Small intestine (tissue), 16 donors: ENCODE results near the gene DEFB123. TPM values are rescaled to one million over a fixed set of nuclear protein-coding genes. Genes with fewer than 3 reads are reported as not detected.

Experiments
- DNase-seq, 2 donors: peaks; one replicate each; pipeline versions ENCODE4 v3.0.0 to v3.0.0-alpha.2; 2013
- FAIRE-seq: peaks from 2 replicates; lab custom pipeline; 2012; peaks lifted over from hg19 to GRCh38; lab: Jason Lieb, UNC
- H3K27ac ChIP-seq, 3 donors: one replicate each; pipeline ENCODE4 v1.5.1; 2013; ENCODE audit warnings: low read length in 2 of 3, mild to moderate bottlenecking in 2 of 3, control low read depth in 1 of 3, inconsistent platforms in 1 of 3, low read depth in 1 of 3, moderate library complexity in 1 of 3
- H3K27me3 ChIP-seq, 3 donors: one replicate each; pipeline ENCODE4 v1.6.1; 2013; ENCODE audit warnings: low read length in 3 of 3, inconsistent platforms in 1 of 3; ENCODE audit not compliant: control insufficient read depth in 3 of 3, insufficient read depth in 3 of 3
- H3K36me3 ChIP-seq, 3 donors: one replicate each; pipeline ENCODE4 v1.6.1; 2013; ENCODE audit warnings: low read length in 3 of 3, inconsistent platforms in 1 of 3, low read depth in 1 of 3, mild to moderate bottlenecking in 1 of 3, moderate library complexity in 1 of 3; ENCODE audit not compliant: control insufficient read depth in 3 of 3, insufficient read depth in 2 of 3
- H3K4me1 ChIP-seq, 3 donors: one replicate each; pipeline ENCODE4 v1.6.1; 2013; ENCODE audit warnings: low read length in 2 of 3, inconsistent platforms in 1 of 3, low read depth in 1 of 3, mild to moderate bottlenecking in 1 of 3, moderate library complexity in 1 of 3; ENCODE audit not compliant: control insufficient read depth in 3 of 3, insufficient read depth in 2 of 3
- H3K4me3 ChIP-seq, 3 donors: one replicate each; pipeline ENCODE4 v1.5.1; 2013; ENCODE audit warnings: low read length in 3 of 3, control low read depth in 1 of 3, inconsistent platforms in 1 of 3, low read depth in 1 of 3, mild to moderate bottlenecking in 1 of 3, moderate library complexity in 1 of 3
- H3K9me3 ChIP-seq, 2 donors: one replicate each; pipeline ENCODE4 v1.6.1; 2013; ENCODE audit warnings: low read depth in 1 of 2, low read length in 1 of 2; ENCODE audit not compliant: control insufficient read depth in 2 of 2, insufficient read depth in 1 of 2
- WGBS, 3 donors: extraction: QIAGEN DNeasy Blood & Tissue Kit; methylation state at CpG; one replicate each; pipeline ENCODE4 v1.1.7; 2013; 5-methylcytosine and 5-hydroxymethylcytosine counted together
- long read RNA-seq, 10 donors: transcript quantifications; one replicate each; lab custom pipeline, GENCODE V29; 2026
- polyA plus RNA-seq, 4 donors: library from polyadenylated mRNA; stranded (reverse) in 3 of 4; unstranded in 1 of 4; fragments of 200-250 nt in 3 of 4; fragments of 120-200 nt in 1 of 4; gene quantifications; one replicate each; pipeline versions ENCODE4 v1.2.1 to v1.2.3, GENCODE V29; 2013
- donor health status: healthy with polysubstance abuse.
- donor health status: control.
- donor health status: control.
- donor health status: Bipolar disorder and iron deficiency.
- donor health status: healthy.

DEFB123 gene
- not detected for polyA plus RNA-seq
- long read RNA-seq, donor 1 = 0 reads
- long read RNA-seq, donor 2 = 0 reads
- long read RNA-seq, donor 3 = 0 reads
- long read RNA-seq, donor 4 = 0 reads
- long read RNA-seq, donor 5 = 0 reads
- long read RNA-seq, donor 6 = 0 reads
- long read RNA-seq, donor 7 = 0 reads
- long read RNA-seq, donor 8 = 0 reads
- long read RNA-seq, donor 9 = 0 reads
- long read RNA-seq, donor 10 = 0 reads

- no peak for DNase-seq
- no peaks in the 10 kb centered on the region for H3K4me1 ChIP-seq
- no peak within 1 kb of the TSS for H3K27ac ChIP-seq
- no peaks in the 10 kb centered on the region for H3K36me3 ChIP-seq
- 79 to 81% (median 79%) methylated on average over 16 of the region's 16 CpGs for WGBS, 3 donors
- H3K27me3 ChIP-seq = peaks cover 0 to 3% (median 0%) of the 10 kb centered on the region in 3 donors
- peaks cover 0 to 2% of the 10 kb centered on the region in 2 donors for H3K9me3 ChIP-seq
- H3K4me3 ChIP-seq = no peak within 1 kb of the TSS
- FAIRE-seq = no peak
These were observed at the start of gene DEFB123 for GRCh38 chr20:31440012-31440659. TSS of gene DEFB123 (plus strand) at chr20:31440632. CDS start at chr20:31440699, 67 bp downstream.

GRCh38 chr20:31392836-31393235 is 47.6 kb upstream of the DEFB123 start:
- H3K36me3 ChIP-seq = no peaks in the 10 kb centered on the region
- FAIRE-seq (no peak), DNase-seq (no peak)
- peaks cover 0 to 17% of the 10 kb centered on the region in 2 donors for H3K9me3 ChIP-seq
- WGBS, 3 donors = 55 to 82% (median 70%) methylated on average over 2 of the region's 2 CpGs
- no peaks in the 10 kb centered on the region for H3K4me1 ChIP-seq
- H3K27me3 ChIP-seq = no peaks in the 10 kb centered on the region
- no peak overlapping the region for H3K4me3 ChIP-seq
- no peak overlapping the region for H3K27ac ChIP-seq

- Histone ChIP-seq H3K27me3 (no peaks in the 10 kb centered on the region), H3K36me3 (no peaks in the 10 kb centered on the region), H3K27ac (no peak overlapping the region), H3K4me3 (no peak overlapping the region), H3K9me3 (peaks cover 0 to 13% of the 10 kb centered on the region in 2 donors), H3K4me1 (no peaks in the 10 kb centered on the region)
- FAIRE-seq = no peak
- no peak for DNase-seq
- 29 to 42% (median 41%) methylated on average over 3 of the region's 3 CpGs for WGBS, 3 donors
These were observed 45.5 kb upstream of the DEFB123 start for GRCh38 chr20:31394900-31395299.

GRCh38 chr20:31403886-31404285 is 36.5 kb upstream of the DEFB123 start:
- Histone ChIP-seq H3K4me3 (no peak overlapping the region), H3K4me1 (no peaks in the 10 kb centered on the region), H3K9me3 (peaks cover 0 to 13% of the 10 kb centered on the region in 2 donors), H3K27me3 (no peaks in the 10 kb centered on the region), H3K27ac (no peak overlapping the region), H3K36me3 (no peaks in the 10 kb centered on the region)
- DNase-seq = no peak
- FAIRE-seq = no peak
- 33 to 64% (median 53%) methylated on average over 1 of the region's 1 CpG for WGBS, 3 donors

- no peak for FAIRE-seq
- no peak for DNase-seq
- no peaks in the 10 kb centered on the region for H3K27me3 ChIP-seq
- no peak within 1 kb of the TSS for H3K27ac ChIP-seq
- H3K9me3 ChIP-seq = peaks cover 0 to 10% of the 10 kb centered on the region in 2 donors
- no peaks in the 10 kb centered on the region for H3K4me1 ChIP-seq
- 30 to 46% (median 41%) methylated on average over 3 of the region's 3 CpGs for whole genome bisulfite sequencing, 3 donors
- H3K36me3 ChIP-seq = no peaks in the 10 kb centered on the region
- no peak within 1 kb of the TSS for H3K4me3 ChIP-seq
These were observed 34.3 kb upstream of the DEFB123 start, which contains the start of gene DEFB121 for GRCh38 chr20:31406115-31406514. TSS of gene DEFB121 (minus strand) at chr20:31406215. CDS start at chr20:31406152, 63 bp downstream.

GRCh38 chr20:31410011-31410410 is 30.4 kb upstream of the DEFB123 start:
- 33 to 45% (median 33%) methylated on average over 1 of the region's 1 CpG for WGBS, 3 donors
- Histone ChIP-seq H3K27me3 (no peaks in the 10 kb centered on the region), H3K4me1 (no peaks in the 10 kb centered on the region), H3K27ac (no peak overlapping the region), H3K9me3 (peaks cover 0 to 18% of the 10 kb centered on the region in 2 donors), H3K36me3 (no peaks in the 10 kb centered on the region), H3K4me3 (no peak overlapping the region)
- FAIRE-seq (no peak), DNase-seq (no peak)

GRCh38 chr20:31414381-31414780 is 26.1 kb upstream of the DEFB123 start:
- DNase-seq = no peak
- Histone ChIP-seq H3K4me1 (no peaks in the 10 kb centered on the region), H3K36me3 (no peaks in the 10 kb centered on the region), H3K27me3 (no peaks in the 10 kb centered on the region), H3K27ac (no peak overlapping the region), H3K9me3 (peaks cover 0 to 14% of the 10 kb centered on the region in 2 donors), H3K4me3 (no peak overlapping the region)
- WGBS, 3 donors = 72 to 77% (median 76%) methylated on average over 6 of the region's 6 CpGs
- FAIRE-seq = no peak

- Histone ChIP-seq H3K27me3 (no peaks in the 10 kb centered on the region), H3K9me3 (peaks cover 0 to 14% of the 10 kb centered on the region in 2 donors), H3K4me3 (no peak overlapping the region), H3K4me1 (no peaks in the 10 kb centered on the region), H3K27ac (no peak overlapping the region), H3K36me3 (no peaks in the 10 kb centered on the region)
- FAIRE-seq = no peak
- DNase-seq = no peak
- WGBS, 3 donors = 85 to 96% (median 91%) methylated on average over 2 of the region's 2 CpGs
These were observed 24.8 kb upstream of the DEFB123 start for GRCh38 chr20:31415653-31416052.
